Keratinocyte (primary cell): ENCODE data around the gene TAMM41. TPM values are rescaled to one million over a fixed set of nuclear protein-coding genes. Genes with fewer than 3 reads are reported as not detected.

ENCODE experiments used
- DNase-seq: peaks from one replicate; pipeline ENCODE4 v3.0.0-alpha.2; 2011; ENCODE audit warnings: low read depth, missing footprints, low spot score
- FAIRE-seq: peaks from 2 replicates; lab custom pipeline; 2011; peaks lifted over from hg19 to GRCh38; lab: Jason Lieb, UNC
- H2AFZ ChIP-seq: 2 replicates; pipeline ENCODE4 v1.6.0; 2012; ENCODE audit warnings: low read length, control low read depth, inconsistent platforms; ENCODE audit not compliant: control insufficient read depth
- H3K27ac ChIP-seq: 2 replicates; pipeline ENCODE4 v1.5.1; 2011; ENCODE audit warnings: low read length; ENCODE audit not compliant: control insufficient read depth, insufficient read depth
- H3K27me3 ChIP-seq: 3 replicates; pipeline ENCODE4 v1.6.0; 2011; ENCODE audit warnings: low read length; ENCODE audit not compliant: control insufficient read depth, insufficient read depth; ENCODE audit errors: extremely low read depth
- H3K36me3 ChIP-seq, 2 experiments: 2 replicates in 1 of 2; 3 replicates in 1 of 2; pipeline ENCODE4 v1.5.1; 2011; ENCODE audit warnings: low read length in 2 of 2, mild to moderate bottlenecking in 1 of 2; ENCODE audit not compliant: control insufficient read depth in 2 of 2, insufficient read depth in 2 of 2; ENCODE audit errors: extremely low read depth in 1 of 2
- H3K4me1 ChIP-seq: 3 replicates; pipeline ENCODE4 v1.5.1; 2011; ENCODE audit warnings: low read length; ENCODE audit not compliant: control insufficient read depth, insufficient read depth; ENCODE audit errors: extremely low read depth
- H3K4me2 ChIP-seq: 3 replicates; pipeline ENCODE4 v1.6.0; 2011; ENCODE audit warnings: low read depth, low read length; ENCODE audit not compliant: control insufficient read depth, insufficient read depth; ENCODE audit errors: extremely low read depth
- H3K4me3 ChIP-seq, 3 experiments: fragments of 200-600 bp in 1 of 3; sonication (generic) in 1 of 3; 2 replicates in 2 of 3; 3 replicates in 1 of 3; pipeline ENCODE4 v1.5.1; 2011 to 2016; ENCODE audit warnings: low read length in 3 of 3, mild to moderate bottlenecking in 3 of 3, control low read depth in 2 of 3, inconsistent platforms in 1 of 3, low read depth in 1 of 3, mixed read lengths in 1 of 3, mixed run types in 1 of 3, moderate library complexity in 1 of 3; ENCODE audit not compliant: control insufficient read depth in 2 of 3, insufficient read depth in 2 of 3; ENCODE audit errors: extremely low read depth in 1 of 3
- H3K79me2 ChIP-seq: 2 replicates; pipeline ENCODE4 v1.6.0; 2012; ENCODE audit warnings: low read length; ENCODE audit not compliant: control insufficient read depth, insufficient read depth
- H3K9ac ChIP-seq: 3 replicates; pipeline ENCODE4 v1.6.0; 2011; ENCODE audit warnings: low read length; ENCODE audit not compliant: control insufficient read depth, insufficient read depth; ENCODE audit errors: extremely low read depth
- H3K9me1 ChIP-seq: 3 replicates; pipeline ENCODE4 v1.6.0; 2011; ENCODE audit warnings: low read length; ENCODE audit not compliant: control insufficient read depth, insufficient read depth; ENCODE audit errors: extremely low read depth
- H3K9me3 ChIP-seq: 2 replicates; pipeline ENCODE4 v1.5.1; 2012; ENCODE audit warnings: low read depth, low read length; ENCODE audit not compliant: control insufficient read depth
- H4K20me1 ChIP-seq: 3 replicates; pipeline ENCODE4 v1.6.0; 2011; ENCODE audit warnings: low read length; ENCODE audit not compliant: control insufficient read depth, insufficient read depth; ENCODE audit errors: extremely low read depth
- CTCF ChIP-seq, 3 experiments: IDR thresholded peaks in 1 of 3; conservative IDR thresholded peaks in 1 of 3; optimal IDR thresholded peaks in 1 of 3; 2 replicates in 2 of 3; 3 replicates in 1 of 3; pipeline versions ENCODE3 to v1.5.1; 2011; ENCODE audit warnings: low read length in 3 of 3, mild to moderate bottlenecking in 3 of 3, moderate library complexity in 2 of 3, control low read depth in 1 of 3, inconsistent platforms in 1 of 3; ENCODE audit not compliant: insufficient read depth in 2 of 3; ENCODE audit errors: extremely low read depth in 1 of 3
- EZH2 ChIP-seq: IDR thresholded peaks from one replicate; pipeline ENCODE4 v1.6.1; 2012; ENCODE audit warnings: inconsistent platforms, mild to moderate bottlenecking, low read length, moderate library complexity
- dilution Hi-C: fragments of 300-500 bp; cut with MboI; formaldehyde crosslinking; loops from one replicate; pipeline ENCODE4 v1.7.0; 2020; ENCODE audit warnings: low sequenced_read_pairs; ENCODE audit not compliant: extremely low pct_ligation_motif_present
- polyA plus RNA-seq, 5 experiments: library from polyadenylated mRNA; depleted of rRNA in 3 of 5; stranded (reverse) in 3 of 5; stranded (forward) in 1 of 5; unstranded in 1 of 5; fragments of >200 nt; gene quantifications; 1 replicate in 1 of 5; 2 replicates in 3 of 5; 3 replicates in 1 of 5; pipeline versions ENCODE4 v1.2.1 to v1.2.3, GENCODE V29; 2011 to 2012; ENCODE audit warnings: missing spikeins in 2 of 5, low read depth in 1 of 5, low replicate concordance in 1 of 5

The TAMM41 gene
- polyA plus RNA-seq, 1 donor (not counting 4 experiments of a cell fraction or from before 2014, with no cell fraction given), result 22.9 TPM

- no peak overlapping the region for H3K4me2 ChIP-seq
- H4K20me1 ChIP-seq, result peaks cover 3% of the 10 kb centered on the region
- peaks cover 14% of the 10 kb centered on the region for H3K4me1 ChIP-seq
- no peaks in the 10 kb centered on the region for H3K27me3 ChIP-seq
- no peak overlapping the region for H3K9ac ChIP-seq
- no peak for DNase-seq
- TF ChIP-seq CTCF (optimal IDR thresholded peaks at IDR 0.05 in 1 of 3, IDR thresholded peaks at IDR 0.05 in 1 of 3, conservative IDR thresholded peaks at IDR 0.05 in 1 of 3; ENCODE audit: extremely low read depth in 1 of 3, insufficient read depth in 2 of 3, low read length in 3 of 3) (no peak), EZH2 (no peak)
- peaks cover 7 to 19% of the 10 kb centered on the region in 2 experiments for H3K36me3 ChIP-seq
- dilution Hi-C loops, result no loop called here
- no peak overlapping the region for H2AFZ ChIP-seq
- no peak overlapping the region for H3K27ac ChIP-seq
- H3K4me3 ChIP-seq, result no peak overlapping the region
- peaks cover 3% of the 10 kb centered on the region for H3K9me1 ChIP-seq
- FAIRE-seq, result no peak
- no peaks in the 10 kb centered on the region for H3K79me2 ChIP-seq
- H3K9me3 ChIP-seq, result no peaks in the 10 kb centered on the region
These were observed 32.0 kb downstream of the TAMM41 start for GRCh38 chr3:11814663-11815062.

GRCh38 chr3:11810276-11810675, 36.4 kb downstream of the TAMM41 start:
- DNase-seq, result no peak
- Histone ChIP-seq H3K79me2 (no peaks in the 10 kb centered on the region), H3K9ac (no peak overlapping the region), H3K27ac (no peak overlapping the region), H3K9me3 (no peaks in the 10 kb centered on the region), H4K20me1 (no peaks in the 10 kb centered on the region), H3K36me3 (peaks cover 20 to 21% of the 10 kb centered on the region in 2 experiments), H3K4me1 (no peaks in the 10 kb centered on the region), H3K27me3 (no peaks in the 10 kb centered on the region), H3K4me2 (no peak overlapping the region), H3K4me3 (no peak overlapping the region), H2AFZ (no peak overlapping the region), H3K9me1 (peaks cover 3% of the 10 kb centered on the region)
- FAIRE-seq, result no peak
- TF ChIP-seq EZH2 (no peak), CTCF (optimal IDR thresholded peaks at IDR 0.05 in 1 of 3, IDR thresholded peaks at IDR 0.05 in 1 of 3, conservative IDR thresholded peaks at IDR 0.05 in 1 of 3; ENCODE audit: extremely low read depth in 1 of 3, insufficient read depth in 2 of 3, low read length in 3 of 3) (no peak)
- dilution Hi-C loops, result no loop called here
